GM23338 (cell line): Measurements from ENCODE around the gene TSHZ3. TPM values are rescaled to one million over a fixed set of nuclear protein-coding genes. Genes with fewer than 3 reads are reported as not detected.

Experiments used
- ATAC-seq: fragments of 200-7000 bp; cut with Tn5 transposase; 3 replicates; pipeline ENCODE4 v1.9.1; 2020
- DNase-seq: peaks from one replicate; pipeline ENCODE4 v3.0.0-alpha.2; 2015; ENCODE audit warnings: low spot score
- H2AFZ ChIP-seq: fragments of 200-600 bp; sonication (generic); 2 replicates; pipeline ENCODE4 v1.8.0; 2016; ENCODE audit warnings: antibody characterized with exemption, mild to moderate bottlenecking, moderate library complexity
- H3F3A ChIP-seq: fragments of 200-600 bp; sonication (generic); replicated peaks from 2 replicates; pipeline ENCODE4 v1.8.0; 2017; ENCODE audit warnings: antibody characterized with exemption, mixed run types, low read depth
- H3K27ac ChIP-seq: fragments of 200-600 bp; sonication (generic); 2 replicates; pipeline ENCODE4 v1.6.1; 2016; ENCODE audit warnings: low read depth
- H3K27me3 ChIP-seq: fragments of 200-600 bp; sonication (generic); 2 replicates; pipeline ENCODE4 v1.8.0; 2016; ENCODE audit warnings: mild to moderate bottlenecking, mixed run types, moderate library complexity; ENCODE audit not compliant: insufficient read depth
- H3K36me3 ChIP-seq: fragments of 200-600 bp; sonication (generic); 2 replicates; pipeline ENCODE4 v1.8.0; 2016; ENCODE audit warnings: mild to moderate bottlenecking; ENCODE audit not compliant: insufficient read depth
- H3K4me1 ChIP-seq: fragments of 200-600 bp; sonication (generic); 2 replicates; pipeline ENCODE4 v1.8.0; 2016; ENCODE audit warnings: mild to moderate bottlenecking, moderate library complexity; ENCODE audit not compliant: insufficient read depth
- H3K4me2 ChIP-seq: fragments of 200-600 bp; sonication (generic); 2 replicates; pipeline ENCODE4 v1.7.1; 2017; ENCODE audit warnings: mixed run types
- H3K4me3 ChIP-seq: fragments of 200-600 bp; sonication (generic); 2 replicates; pipeline ENCODE4 v1.6.1; 2016; ENCODE audit warnings: mixed run types
- H3K79me2 ChIP-seq: fragments of 200-600 bp; sonication (generic); replicated peaks from 2 replicates; pipeline ENCODE4 v1.8.0; 2017; ENCODE audit warnings: mild to moderate bottlenecking; ENCODE audit not compliant: insufficient read depth
- H3K9me2 ChIP-seq: fragments of 200-600 bp; sonication (generic); 2 replicates; pipeline ENCODE4 v1.8.0; 2017; ENCODE audit not compliant: insufficient read depth
- H4K20me1 ChIP-seq: fragments of 200-600 bp; sonication (generic); replicated peaks from 2 replicates; pipeline ENCODE4 v1.8.0; 2017; ENCODE audit warnings: mild to moderate bottlenecking; ENCODE audit not compliant: insufficient read depth
- H3K27ac Mint-ChIP-seq: 2 replicates; pipeline ENCODE4 v1.8.0; 2020; ENCODE audit warnings: inconsistent platforms, mild to moderate bottlenecking, moderate library complexity, mixed read lengths
- H3K27me3 Mint-ChIP-seq: 3 replicates; pipeline ENCODE4 v1.8.0; 2022; ENCODE audit warnings: low read depth, mild to moderate bottlenecking, moderate library complexity, mixed read lengths, inconsistent platforms; ENCODE audit not compliant: insufficient read depth, poor library complexity
- H3K36me3 Mint-ChIP-seq: 3 replicates; pipeline ENCODE4 v1.8.0; 2021; ENCODE audit warnings: low read depth, mild to moderate bottlenecking, inconsistent platforms, moderate library complexity, mixed read lengths
- H3K4me1 Mint-ChIP-seq: 3 replicates; pipeline ENCODE4 v1.8.0; 2020; ENCODE audit warnings: mild to moderate bottlenecking, inconsistent platforms, mixed read lengths
- H3K4me3 Mint-ChIP-seq: 3 replicates; pipeline ENCODE4 v1.8.0; 2021; ENCODE audit warnings: moderate library complexity, mild to moderate bottlenecking, inconsistent platforms, mixed read lengths
- H3K9me3 Mint-ChIP-seq: 3 replicates; pipeline ENCODE4 v1.8.0; 2020; ENCODE audit warnings: moderate library complexity, mild to moderate bottlenecking, inconsistent platforms, mixed read lengths
- CTCF ChIP-seq, 2 experiments: fragments of 200-600 bp in 1 of 2; sonication (generic) in 1 of 2; conservative IDR thresholded peaks; 2 replicates each; pipeline versions ENCODE4 v1.5.1 to v1.6.1; 2016 to 2017; ENCODE audit warnings: antibody characterized with exemption in 2 of 2, low read depth in 2 of 2, mild to moderate bottlenecking in 2 of 2, moderate library complexity in 1 of 2
- ETS1 ChIP-seq: IDR thresholded peaks from 2 replicates; pipeline ENCODE4 v1.6.1; 2016; ENCODE audit warnings: antibody characterized with exemption
- EZH2 ChIP-seq: fragments of 200-600 bp; sonication (generic); IDR thresholded peaks from one replicate; pipeline ENCODE4 v1.8.0; 2017; ENCODE audit warnings: antibody characterized with exemption, mild to moderate bottlenecking, low read depth; ENCODE audit not compliant: unreplicated experiment
- EZH2phosphoT487 ChIP-seq: fragments of 200-600 bp; sonication (generic); IDR thresholded peaks from one replicate; pipeline ENCODE4 v1.8.1; 2018; ENCODE audit warnings: antibody characterized with exemption; ENCODE audit not compliant: unreplicated experiment
- JUNB ChIP-seq: IDR thresholded peaks from one replicate; pipeline ENCODE4 v1.6.1; 2016; ENCODE audit warnings: antibody characterized with exemption; ENCODE audit not compliant: unreplicated experiment
- NANOG ChIP-seq: IDR thresholded peaks from 2 replicates; pipeline ENCODE4 v1.6.1; 2016; ENCODE audit warnings: antibody characterized with exemption, borderline replicate concordance
- STAT1 ChIP-seq: IDR thresholded peaks from one replicate; pipeline ENCODE4 v1.6.1; 2016; ENCODE audit warnings: antibody characterized with exemption; ENCODE audit not compliant: unreplicated experiment
- ZNF114 ChIP-seq: fragments of 250-450 bp; sonication (Bioruptor Pico); IDR thresholded peaks from 2 replicates; pipeline ENCODE4 v1.5.0; 2020; ENCODE audit warnings: mild to moderate bottlenecking, moderate library complexity
- ZNF331 ChIP-seq: fragments of 250-450 bp; sonication (Bioruptor Pico); IDR thresholded peaks from 2 replicates; pipeline ENCODE4 v1.5.0; 2020; ENCODE audit warnings: low read depth, mild to moderate bottlenecking, moderate library complexity
- polyA plus RNA-seq: library from polyadenylated mRNA; unstranded; fragments of >200 nt; fragmentation: Nextera tagmentation; extraction: Ambion mirVana; gene quantifications from 2 replicates; pipeline ENCODE4 v1.2.1, GENCODE V29; 2016
- total RNA-seq: library from RNA; depleted of rRNA; stranded (reverse); fragments of >200 nt; shearing (Covaris generic); gene quantifications from 2 replicates; pipeline ENCODE4 v1.2.3, GENCODE V29; 2014
- TF ChIP-seq, protein P1 (sequence below): IDR thresholded peaks from one replicate; pipeline ENCODE4 v1.6.1; 2018; ENCODE audit warnings: antibody characterized with exemption; ENCODE audit not compliant: unreplicated experiment

Gene TSHZ3
- total and polyA plus RNA-seq, 2 experiments from 2014 or later, result 3.8 to 8.9 TPM

DNA sequence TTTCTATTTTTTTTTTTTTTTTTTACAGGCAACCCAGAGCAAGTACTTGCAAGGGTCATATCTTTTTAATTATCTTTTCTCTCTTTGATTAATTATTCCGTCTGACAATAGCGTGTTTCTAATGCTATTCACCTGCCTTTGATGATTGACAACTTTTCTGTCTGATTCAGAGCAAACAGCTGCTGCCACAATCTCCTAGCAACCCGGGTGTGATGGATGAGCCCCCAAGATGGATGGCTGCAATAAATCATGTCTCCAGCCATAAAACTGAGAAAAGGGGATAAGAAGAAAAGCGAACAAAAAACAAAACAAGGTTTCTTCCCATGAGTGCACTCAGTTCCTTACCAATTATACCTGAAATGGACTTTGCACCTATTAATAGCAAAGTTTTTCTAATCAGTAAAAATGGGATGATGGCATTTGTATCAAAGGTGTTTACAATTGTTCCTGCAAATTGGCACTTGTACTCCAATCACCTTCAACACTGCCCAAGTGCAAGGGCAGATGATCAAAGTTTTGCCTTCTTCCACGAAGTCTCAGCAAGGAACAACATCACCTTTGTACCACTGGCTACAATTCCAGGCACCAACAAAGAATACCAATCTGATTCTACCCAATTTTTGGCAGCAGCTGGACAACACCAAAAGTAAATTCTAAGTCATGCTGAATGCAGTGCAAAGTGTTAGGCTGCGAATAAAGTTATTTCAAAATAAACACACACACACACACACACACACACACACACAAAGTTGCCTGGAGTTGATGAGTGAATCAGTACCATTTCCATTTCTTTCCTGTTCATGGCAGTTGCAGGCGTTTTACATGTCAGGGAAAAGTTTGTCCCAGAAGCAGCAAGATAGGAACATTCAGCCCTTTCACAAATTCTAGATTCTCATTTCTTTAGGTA is 12.0 kb downstream of the TSHZ3 start:
- Histone ChIP-seq H3K4me1 (peaks cover 50% of the 10 kb centered on the region), H3K4me2 (no peak overlapping the region), H3K36me3 (no peaks in the 10 kb centered on the region), H3K4me3 (no peak overlapping the region), H3K27me3 (no peaks in the 10 kb centered on the region), H2AFZ (no peak overlapping the region), H3K9me2 (no peaks in the 10 kb centered on the region), H3F3A (no peaks in the 10 kb centered on the region), H4K20me1 (0 out of 2 replicates have a peak, but pooled peaks cover 4% of the 10 kb centered on the region), H3K27ac (no peak overlapping the region), H3K79me2 (peaks cover 81% of the 10 kb centered on the region)
- H3K4me1 Mint-ChIP-seq, result peaks cover 74% of the 10 kb centered on the region
- DNase-seq, result no peak
- H3K4me3 Mint-ChIP-seq, result no peak overlapping the region
- no peaks in the 10 kb centered on the region; the same call in 2 of the 3 replicates for H3K36me3 Mint-ChIP-seq
- H3K27ac Mint-ChIP-seq, result no peak overlapping the region
- no peaks in the 10 kb centered on the region; the same call in 2 of the 3 replicates for H3K9me3 Mint-ChIP-seq
- ATAC-seq, result no peak
- H3K27me3 Mint-ChIP-seq, result peaks cover 10% of the 10 kb centered on the region
- no peak for TF ChIP-seq ZNF114
- TF ChIP-seq, protein P1, sequence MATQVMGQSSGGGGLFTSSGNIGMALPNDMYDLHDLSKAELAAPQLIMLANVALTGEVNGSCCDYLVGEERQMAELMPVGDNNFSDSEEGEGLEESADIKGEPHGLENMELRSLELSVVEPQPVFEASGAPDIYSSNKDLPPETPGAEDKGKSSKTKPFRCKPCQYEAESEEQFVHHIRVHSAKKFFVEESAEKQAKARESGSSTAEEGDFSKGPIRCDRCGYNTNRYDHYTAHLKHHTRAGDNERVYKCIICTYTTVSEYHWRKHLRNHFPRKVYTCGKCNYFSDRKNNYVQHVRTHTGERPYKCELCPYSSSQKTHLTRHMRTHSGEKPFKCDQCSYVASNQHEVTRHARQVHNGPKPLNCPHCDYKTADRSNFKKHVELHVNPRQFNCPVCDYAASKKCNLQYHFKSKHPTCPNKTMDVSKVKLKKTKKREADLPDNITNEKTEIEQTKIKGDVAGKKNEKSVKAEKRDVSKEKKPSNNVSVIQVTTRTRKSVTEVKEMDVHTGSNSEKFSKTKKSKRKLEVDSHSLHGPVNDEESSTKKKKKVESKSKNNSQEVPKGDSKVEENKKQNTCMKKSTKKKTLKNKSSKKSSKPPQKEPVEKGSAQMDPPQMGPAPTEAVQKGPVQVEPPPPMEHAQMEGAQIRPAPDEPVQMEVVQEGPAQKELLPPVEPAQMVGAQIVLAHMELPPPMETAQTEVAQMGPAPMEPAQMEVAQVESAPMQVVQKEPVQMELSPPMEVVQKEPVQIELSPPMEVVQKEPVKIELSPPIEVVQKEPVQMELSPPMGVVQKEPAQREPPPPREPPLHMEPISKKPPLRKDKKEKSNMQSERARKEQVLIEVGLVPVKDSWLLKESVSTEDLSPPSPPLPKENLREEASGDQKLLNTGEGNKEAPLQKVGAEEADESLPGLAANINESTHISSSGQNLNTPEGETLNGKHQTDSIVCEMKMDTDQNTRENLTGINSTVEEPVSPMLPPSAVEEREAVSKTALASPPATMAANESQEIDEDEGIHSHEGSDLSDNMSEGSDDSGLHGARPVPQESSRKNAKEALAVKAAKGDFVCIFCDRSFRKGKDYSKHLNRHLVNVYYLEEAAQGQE, result no peak
- no peak for TF ChIP-seq ZNF331
- TF ChIP-seq EZH2, result no peak
- no peak for TF ChIP-seq CTCF (conservative IDR thresholded peaks at IDR 0.05; ENCODE audit: low read depth in 2 of 2)
- no peak for TF ChIP-seq ETS1
- TF ChIP-seq NANOG, result no peak

DNA sequence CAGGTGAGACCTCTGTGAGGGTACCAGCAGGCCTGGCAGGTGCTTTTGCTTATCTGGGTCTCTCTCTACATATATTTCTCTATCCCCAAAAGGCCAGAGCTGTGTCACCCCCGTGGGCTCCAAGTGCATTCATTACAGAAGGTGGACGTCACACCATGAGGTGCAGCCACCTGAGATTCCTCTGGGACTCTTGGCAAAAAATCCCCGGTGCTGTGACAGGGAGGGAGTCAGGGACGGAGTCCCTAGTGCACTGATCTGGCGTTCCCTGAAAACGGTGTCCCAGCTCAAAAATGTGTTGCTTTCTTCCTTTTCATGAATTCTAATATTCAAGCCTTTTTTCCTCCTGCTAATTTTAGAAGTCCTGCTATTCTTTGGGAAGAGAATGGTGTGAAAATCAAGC is 13.5 kb downstream of the TSHZ3 start:
- H3K9me2 ChIP-seq, result no peaks in the 10 kb centered on the region
- no peak overlapping the region for H3K4me2 ChIP-seq
- H3F3A ChIP-seq, result no peaks in the 10 kb centered on the region
- no peaks in the 10 kb centered on the region; the same call in 2 of the 3 replicates for H3K9me3 Mint-ChIP-seq
- ATAC-seq (no peak), DNase-seq (no peak)
- H3K36me3 ChIP-seq, result no peaks in the 10 kb centered on the region
- H3K36me3 Mint-ChIP-seq, result no peaks in the 10 kb centered on the region
- H3K79me2 ChIP-seq, result peaks cover 75% of the 10 kb centered on the region
- H3K4me1 Mint-ChIP-seq, result peaks cover 73% of the 10 kb centered on the region
- H3K27ac Mint-ChIP-seq, result no peak overlapping the region
- no peak overlapping the region for H3K4me3 ChIP-seq
- peaks cover 5% of the 10 kb centered on the region for H3K27me3 Mint-ChIP-seq
- H3K4me1 ChIP-seq, result peaks cover 51% of the 10 kb centered on the region
- H3K27me3 ChIP-seq, result no peaks in the 10 kb centered on the region
- no peak overlapping the region for H3K27ac ChIP-seq
- 0 out of 2 replicates have a peak, but pooled peaks cover 4% of the 10 kb centered on the region for H4K20me1 ChIP-seq
- no peak overlapping the region for H3K4me3 Mint-ChIP-seq
- no peak overlapping the region for H2AFZ ChIP-seq
- TF ChIP-seq EZH2phosphoT487 (no peak), JUNB (no peak), ZNF114 (no peak), STAT1 (no peak)
